COLO668 (cell line): ENCODE data around the gene CAMTA1.
A peak's percentile ranks its signal among the peaks of the same experiment; 100 is the strongest.

Experiments used
- DNase-seq: peaks from one replicate; lab custom pipeline; 2025; ENCODE audit not compliant: unreplicated experiment; lab: John Stamatoyannopoulos, UW

CAMTA1 gene

DNA sequence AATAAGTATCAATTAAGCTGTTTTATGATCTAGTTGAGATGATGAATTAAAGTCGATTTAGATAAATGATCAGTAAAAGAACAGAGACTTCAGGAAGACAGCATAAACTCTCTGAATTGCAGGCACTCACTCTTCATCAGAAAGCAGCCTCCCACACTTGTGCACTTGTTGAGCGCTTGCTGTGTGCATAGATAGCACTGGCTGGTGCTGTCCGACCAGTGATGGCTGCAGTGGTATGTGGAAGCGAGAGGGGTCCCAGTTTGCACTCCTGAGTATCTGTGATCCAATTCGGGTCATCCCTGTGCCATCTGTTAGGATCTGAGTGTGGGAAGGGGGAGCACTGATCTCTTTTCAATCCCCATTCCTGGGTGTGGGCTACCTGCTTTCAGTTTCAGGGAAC, 137.8 kb downstream of the CAMTA1 start:
- no peak for DNase-seq

DNA sequence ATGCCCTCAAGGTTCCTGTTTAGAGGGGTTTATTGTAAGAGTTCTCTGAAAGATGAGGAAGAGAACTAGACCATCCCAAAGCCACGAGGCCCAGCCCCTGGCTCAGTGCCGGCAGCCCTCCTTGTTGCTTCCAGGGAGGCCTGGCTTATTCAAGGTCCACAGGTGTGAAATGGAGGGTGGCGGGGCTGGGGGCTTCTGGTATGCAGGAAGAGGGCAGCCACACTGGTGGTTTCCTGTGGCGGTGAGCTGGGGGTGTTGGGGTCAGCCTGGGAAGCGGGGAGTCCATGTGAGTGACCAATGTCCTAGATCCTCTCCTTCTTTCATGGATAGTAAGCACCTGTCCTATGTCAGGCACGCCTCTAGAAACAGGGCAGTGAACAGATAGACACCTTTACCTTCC, 138.2 kb downstream of the CAMTA1 start:
- DNase-seq: no peak

DNA sequence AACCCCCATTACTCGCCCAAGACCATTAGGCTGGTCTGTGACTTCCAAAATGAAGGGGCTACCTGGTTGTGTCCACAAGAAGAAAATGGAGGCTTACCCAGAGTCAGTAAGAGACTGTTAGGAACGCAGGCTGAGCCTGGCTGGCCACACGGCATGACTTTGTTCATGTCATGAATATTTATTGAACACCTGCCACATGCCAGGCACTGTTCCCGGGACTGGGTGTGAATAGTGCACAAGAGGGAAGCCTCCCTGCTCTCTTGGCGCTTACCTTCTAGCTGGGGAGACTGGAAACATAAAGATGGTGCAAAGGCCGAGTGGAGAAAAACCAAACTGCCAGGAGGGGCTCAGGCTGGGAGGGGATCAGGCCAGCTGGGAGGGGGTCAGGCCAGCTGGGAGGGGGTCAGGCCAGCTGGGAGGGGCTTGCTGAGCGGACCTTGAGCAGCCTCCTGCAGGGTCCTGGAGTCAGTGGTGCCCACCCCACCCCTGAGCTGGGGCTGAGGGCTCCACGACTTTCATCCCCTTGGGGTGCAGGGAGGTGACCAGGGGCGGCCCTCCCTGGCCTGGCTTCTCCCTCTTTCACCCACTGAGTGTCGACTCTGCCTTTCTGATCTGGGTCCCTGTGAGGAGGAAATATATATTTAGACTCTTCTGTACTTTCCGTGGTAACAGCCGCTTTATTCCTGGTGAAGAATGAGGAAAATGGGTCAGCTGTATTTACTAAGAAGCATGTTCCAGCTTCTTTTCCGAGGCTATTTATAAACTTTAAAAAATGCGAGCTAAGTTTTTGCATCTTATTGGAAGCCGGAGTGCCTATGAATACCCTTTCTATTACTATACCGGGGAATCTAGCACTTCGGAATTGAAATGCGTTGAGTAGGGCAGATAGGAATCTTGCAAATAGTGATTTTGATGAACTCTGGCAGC, 139.0 kb downstream of the CAMTA1 start:
- DNase-seq: peak; percentile 32

DNA sequence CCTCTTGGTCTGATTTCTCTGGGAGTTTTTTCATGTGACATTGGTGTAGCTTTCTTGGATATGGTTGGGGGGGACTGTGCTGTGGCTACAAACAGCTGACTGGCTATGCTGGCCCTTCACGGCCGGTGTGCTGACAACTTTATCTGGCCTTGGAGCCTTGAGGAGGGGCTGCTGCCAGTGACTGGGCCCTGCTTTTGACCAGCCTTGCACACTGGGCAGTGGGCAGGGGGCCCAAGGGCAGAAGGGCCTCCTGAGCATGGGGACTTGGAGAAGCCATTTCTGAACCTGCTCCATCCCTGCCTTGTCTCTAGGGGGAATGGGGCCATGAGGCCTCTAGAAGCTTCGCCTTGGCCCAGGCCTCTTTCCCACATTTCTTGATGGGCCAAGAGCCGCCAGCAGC, 139.6 kb downstream of the CAMTA1 start:
- no peak for DNase-seq

DNA sequence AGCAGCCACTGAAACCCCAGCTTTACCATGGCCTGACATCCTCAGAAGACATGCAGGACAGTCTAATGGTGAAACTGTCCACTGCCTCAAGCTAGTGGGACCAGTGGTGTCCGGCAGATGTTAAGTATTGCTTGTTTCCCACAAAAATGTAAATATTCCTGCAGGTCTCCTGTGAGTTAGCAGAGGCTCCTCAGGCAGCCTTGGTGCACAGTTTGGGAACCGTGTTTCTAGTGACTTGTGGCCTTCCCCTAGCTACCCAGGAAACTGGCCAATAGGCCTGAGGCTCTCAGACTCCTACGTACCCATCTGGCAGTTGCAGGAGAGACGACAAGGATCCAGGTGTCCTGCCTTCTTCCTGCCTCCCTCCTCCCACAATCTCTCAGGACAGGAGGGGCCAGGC, 142.4 kb downstream of the CAMTA1 start:
- no peak for DNase-seq

DNA sequence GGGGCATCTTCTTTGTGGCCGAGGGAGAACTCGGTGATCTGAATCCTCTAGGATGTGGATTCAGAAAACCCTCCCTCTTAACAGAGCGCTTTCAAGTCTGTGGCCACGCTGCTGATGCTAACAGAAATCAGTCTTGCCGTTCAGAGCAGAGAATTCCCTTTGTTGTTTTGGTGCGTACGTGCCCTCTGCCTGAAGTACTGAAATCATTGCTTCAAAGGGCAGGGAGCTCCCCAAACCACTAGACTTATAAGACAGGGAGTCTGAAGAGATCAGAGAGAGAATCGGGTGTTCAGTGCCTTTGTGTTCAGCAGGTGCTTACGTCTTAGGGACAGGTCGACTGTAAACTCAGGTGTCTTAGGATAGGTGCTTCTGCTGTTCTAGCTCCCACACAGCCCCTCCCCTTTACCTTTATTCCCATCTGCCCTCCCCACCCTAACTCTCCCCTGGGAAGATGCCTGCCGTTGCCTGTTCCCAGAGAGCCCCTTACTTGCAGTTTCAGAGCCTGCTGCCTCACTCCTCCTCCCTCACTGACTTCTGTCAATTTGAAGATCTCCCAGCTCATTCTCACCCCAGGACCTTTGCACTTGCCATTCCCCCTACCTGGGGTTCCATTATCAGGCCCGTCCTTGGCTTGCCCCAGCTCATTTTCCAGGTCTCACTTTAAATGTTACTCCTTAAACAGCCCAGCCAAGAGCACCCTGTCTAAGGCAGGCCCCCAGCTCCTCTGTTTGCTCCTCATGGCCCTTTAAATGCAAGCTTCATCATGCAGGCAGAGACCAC, 143.0 kb downstream of the CAMTA1 start:
- DNase-seq: no peak

DNA sequence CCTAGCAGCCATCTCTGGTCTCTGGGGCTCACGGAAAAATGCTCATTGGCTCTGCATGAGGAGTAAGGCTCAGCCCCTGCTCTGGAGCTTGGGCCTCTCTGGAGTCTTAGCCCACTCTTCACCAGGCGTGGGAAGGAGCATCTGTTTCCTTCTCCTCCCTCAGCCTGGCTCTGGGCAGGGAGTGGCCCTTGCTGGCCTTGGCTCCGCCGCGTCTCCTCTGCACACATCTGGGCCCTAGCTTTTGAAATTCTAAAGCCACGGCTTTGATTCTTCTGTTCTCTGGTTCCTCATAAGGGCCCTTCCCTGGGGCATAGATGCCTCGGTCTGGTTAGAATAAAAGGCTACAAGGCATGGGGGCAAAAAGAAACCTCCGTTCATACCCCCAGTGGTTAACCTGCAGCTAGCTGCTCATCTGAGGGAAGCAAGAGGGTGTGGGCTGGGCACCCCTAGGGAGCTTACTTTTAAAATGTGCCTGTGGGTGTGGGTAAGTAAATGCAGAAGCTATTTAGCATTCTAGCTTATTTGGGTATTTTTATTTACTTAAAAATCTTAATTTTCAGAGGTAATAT, 145.6 kb downstream of the CAMTA1 start:
- no peak for DNase-seq

DNA sequence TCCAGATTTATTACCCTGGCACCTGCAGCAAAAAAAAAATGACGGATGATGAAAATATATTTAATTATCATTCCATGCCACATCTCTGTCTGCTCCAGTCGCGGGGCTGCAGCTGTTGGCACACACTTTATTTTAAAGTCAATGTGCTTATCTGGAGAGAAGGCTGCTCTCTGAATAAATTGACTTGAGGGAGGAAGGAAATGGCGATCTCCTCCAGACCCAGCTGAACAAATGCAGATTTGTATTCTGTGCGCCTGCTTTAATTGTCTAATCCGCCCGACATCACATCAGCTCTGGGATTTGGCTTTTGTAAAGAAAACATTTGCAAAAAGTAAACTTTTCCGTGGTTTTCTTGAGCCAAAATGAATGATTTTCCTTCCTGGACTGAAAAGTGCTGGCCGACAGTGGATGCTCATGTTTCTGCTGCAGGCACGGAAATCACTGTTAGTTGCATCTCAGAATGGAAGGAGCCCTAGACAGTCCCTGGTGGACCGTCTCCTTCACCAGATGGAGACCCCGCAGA, 150.2 kb downstream of the CAMTA1 start:
- DNase-seq: no peak

DNA sequence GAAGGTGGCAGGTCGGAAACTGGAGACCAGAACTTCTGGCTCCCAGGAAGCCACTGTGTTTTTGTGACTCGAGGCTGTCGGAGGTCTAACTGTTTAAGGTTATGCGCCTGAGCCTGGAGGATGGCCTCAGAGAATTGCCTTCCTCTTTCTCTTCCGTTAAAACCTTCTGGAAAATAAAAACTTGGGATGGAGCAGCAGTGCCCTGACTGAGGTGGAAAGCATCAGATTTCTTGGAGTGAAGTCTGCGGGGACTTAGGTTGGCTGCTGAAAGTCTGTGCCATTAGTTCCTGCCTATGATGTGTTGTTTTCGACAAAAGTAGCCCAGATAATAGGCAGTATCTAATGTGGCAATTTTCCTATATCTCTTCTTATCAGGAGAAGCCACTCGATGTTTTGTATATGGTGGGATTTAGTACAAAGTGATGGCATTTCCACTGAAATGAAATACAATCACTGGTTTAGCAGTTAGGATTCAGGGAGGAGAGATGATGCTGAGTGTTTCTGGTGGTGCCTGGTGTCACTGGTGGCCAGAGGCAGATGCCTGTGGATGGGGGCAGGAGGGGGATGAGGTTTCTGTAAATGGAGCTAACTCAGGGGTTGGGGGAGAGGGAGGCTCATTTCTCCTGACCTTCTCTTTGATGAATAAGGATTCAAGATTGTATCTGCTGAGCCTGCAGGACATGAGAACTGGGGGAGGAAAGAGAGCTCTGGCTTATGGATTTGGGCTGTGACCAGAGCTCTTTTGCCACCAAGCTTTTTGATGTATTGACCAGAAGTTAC, 150.8 kb downstream of the CAMTA1 start:
- no peak for DNase-seq

DNA sequence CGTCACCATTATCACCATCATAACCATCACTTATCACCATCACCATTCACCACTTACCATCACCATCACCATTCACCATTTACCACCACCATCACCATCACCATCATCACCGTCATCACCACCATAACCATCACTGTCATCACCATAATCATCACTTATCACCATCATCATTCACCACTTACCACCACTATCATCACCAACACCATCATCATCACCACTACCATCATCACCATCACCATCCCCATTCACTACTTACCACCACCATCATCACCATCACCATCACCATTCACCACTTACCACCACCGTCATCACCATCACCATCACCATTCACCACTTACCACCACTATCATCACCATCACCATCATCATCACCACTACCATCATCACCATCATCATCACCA, 151.8 kb downstream of the CAMTA1 start:
- no peak for DNase-seq

DNA sequence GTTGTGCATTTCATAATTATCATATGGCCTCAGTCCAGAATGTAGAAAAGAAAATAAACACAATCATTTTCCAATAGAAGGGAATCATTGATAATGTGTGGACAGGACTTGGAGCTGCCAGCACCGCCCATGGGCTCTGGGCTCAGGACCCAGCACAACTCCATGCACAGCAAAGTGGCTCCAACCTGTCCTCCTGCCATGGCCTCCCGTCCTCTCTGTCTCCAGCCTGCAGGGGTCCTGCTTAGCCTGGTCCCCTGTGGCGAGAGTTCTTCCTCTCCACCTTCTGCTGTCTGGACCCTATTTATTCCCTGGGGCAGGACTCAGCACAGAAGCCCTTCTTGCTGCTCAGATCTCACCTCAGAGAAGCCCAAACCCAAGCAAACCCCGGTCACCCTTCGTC, 154.1 kb downstream of the CAMTA1 start:
- no peak for DNase-seq

DNA sequence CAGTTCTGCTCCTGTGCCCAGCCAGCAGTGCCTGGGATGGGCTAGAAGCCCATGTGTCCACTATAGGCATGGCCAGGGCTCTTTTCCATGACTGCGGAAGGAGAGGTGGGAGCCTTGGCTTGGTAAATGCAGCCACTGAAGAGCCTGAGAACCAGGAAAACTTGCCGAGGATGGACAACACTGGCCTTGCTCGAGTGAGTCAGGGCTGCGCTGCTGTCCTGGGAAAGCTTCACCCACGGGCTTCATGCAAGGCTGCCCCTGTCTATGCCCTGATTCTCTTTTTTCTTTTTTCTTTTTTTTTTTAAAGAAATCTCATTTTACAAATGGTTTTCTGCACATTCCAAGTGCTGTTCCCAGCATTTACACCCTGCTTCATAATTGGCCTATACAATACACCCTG, 156.5 kb downstream of the CAMTA1 start:
- DNase-seq: no peak

DNA sequence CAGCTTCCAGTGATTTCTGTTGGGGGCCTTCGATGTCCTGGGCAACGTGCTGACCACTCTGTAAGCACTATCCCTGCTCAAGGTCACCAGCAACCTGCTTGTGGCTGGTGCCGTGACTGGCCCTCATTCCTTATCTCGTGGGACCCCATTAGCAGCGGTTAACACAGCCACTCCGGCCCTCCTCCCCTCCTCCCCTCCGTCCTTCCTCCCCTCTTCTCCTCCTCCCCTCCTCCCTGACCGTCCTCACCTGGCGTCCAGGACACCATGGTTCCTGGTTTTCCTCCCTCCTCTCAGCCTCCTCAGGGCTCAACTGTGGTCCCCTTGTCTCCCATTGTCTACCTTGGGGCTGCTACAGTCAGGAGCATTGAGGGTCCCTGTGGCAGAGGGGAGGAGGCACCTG, 157.7 kb downstream of the CAMTA1 start:
- DNase-seq: no peak

DNA sequence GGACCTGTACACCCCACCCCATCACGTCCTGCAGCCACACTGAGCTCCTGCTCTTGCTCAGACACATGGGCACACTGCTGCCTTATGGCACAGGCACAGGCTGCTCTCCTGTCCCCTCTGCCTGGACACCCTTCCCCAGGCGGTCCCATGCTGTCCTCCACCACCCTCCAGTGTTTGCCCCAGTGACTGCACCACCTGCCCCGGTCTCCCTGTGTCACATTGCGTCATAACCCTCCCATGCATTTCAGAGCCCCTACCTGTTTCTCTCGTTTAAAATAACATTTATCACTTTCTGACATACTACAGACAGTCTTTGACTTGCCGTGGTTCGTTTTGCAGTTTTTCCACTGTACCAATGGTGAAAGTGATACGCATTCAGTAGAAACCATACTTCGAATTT, 159.2 kb downstream of the CAMTA1 start:
- no peak for DNase-seq

DNA sequence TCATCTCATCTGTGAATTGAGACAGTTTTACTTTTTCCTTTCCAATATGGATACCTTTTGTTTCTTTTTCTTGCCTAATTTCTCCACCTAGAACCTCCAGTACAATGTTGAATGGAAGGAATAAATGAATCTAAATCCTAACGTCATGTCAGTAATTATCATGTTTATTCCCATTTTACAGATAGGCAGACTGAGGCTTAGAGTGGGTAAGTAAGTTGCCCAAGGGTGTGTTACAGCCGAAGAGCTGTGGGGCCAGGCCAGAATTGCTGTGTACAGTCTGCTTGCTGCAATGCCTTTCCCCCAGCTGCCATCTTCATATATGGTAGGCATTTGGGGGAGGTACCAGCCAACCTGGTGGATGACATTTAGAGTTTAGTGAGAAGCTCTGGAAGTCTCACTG, 162.7 kb downstream of the CAMTA1 start:
- no peak for DNase-seq

DNA sequence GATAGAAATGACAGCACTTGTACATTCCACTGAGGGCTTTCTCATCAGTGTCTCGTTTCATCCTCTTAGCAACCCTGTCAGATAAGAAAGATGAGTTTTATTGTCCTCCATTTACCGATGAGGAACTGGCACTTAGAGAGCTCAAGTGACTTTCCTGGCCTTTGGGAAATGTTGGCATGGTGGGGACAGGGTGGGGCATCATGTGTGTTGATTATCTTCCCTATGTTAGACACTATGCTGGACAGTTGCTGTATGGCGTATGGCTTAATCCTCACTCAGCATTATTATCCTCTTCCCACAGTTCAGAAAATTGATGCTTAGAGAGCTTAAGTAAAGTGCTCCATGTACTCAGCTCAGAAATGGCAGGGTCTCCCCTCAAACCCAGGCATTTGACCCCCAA, 163.2 kb downstream of the CAMTA1 start:
- no peak for DNase-seq

DNA sequence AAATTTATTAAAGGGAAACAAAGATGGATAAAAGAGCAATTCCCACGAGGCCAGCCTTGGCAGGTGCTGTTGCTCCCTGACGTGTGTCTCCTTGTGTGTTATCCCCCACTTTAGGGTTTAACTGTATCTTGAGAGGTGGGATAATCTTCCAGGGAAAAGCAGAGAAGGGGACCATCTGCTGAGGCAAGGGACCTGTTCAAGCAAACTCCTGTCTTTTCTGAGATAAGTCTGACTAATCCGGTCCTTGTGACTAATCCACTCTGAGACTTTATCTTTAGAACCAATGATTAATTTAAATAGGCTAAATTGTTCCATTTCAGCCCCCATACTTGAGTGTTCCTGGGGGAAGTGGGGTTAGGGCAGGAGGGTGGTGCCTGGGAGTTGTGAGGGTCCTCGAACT, 163.6 kb downstream of the CAMTA1 start:
- no peak for DNase-seq

DNA sequence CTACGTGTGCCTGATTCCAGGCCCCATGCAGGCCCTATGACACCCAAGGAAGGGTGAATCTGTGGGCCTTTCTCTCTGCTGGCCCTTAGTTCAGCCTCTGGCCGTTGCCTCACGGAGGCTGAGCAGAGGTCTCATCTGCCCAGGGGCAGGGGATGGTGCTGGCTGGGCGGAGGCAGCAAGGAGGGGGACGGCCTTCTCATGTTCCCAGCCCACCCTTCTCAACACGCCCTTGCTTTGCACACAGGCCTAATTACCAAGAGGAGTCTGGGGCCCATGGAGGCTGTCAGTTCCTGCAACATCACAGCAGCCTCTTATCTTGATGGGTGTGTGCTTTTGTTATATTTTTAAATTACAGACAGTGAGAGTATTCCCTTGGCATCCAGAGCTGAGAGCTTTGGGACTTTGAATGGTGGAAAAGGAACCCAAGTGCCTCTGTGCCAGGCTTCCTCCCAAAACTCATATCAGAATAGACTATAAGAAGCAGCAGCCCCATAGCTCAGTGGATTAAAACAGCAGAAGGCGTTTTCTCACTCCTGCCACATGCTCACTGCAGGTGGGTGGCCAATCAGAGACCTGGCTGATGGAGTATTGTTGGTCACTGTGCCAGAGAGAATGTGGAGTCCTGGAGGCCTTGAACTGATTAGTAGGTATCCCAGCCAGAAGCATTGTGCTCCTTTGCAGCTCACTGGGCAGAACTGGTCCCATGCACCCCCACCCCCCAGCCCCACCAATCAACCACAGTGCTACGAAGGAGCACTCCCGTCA, 164.9 kb downstream of the CAMTA1 start:
- no peak for DNase-seq

DNA sequence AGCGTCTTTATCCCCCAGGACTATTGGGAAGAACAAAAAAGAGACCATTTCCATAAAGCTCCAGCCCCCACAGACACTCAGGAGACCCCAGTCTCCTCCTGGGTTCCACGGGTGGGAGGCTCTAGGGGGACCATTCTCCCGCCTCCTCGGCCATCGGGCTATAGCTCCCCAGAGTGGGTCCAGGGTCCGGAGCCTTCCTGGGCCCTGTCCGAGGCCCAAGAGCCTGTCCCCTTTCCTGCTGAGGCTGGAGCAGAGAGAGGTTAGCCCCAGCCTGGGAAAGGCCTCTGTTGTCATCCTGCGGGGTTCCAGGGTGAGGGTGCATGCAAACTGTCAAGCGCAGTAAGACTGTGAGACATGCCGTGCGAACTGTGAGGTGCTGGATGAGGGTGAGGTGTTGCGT, 166.3 kb downstream of the CAMTA1 start:
- DNase-seq: no peak

DNA sequence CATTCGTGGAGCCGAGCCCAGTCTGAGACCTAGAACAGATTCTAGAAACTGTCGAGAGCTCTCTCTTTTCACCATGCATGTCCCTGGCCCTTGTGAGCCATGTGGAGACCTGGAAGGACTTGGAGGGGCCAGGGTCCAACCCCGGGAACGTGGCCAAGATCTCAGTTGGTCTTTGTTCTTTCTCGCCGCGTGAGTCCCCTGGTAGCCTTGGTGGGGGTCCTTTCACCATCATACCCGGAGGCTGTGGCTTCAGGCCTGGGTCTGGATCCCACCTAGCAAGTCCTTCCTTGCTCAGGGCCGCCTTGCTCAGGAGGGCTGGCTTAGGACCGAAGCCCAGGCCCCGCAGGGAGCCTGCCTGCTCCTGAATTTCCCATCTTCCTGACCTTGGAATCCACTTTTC, 168.0 kb downstream of the CAMTA1 start:
- no peak for DNase-seq
